DND-41 (cell line): ENCODE results near the gene RBM25.

Source experiments
- CTCF ChIP-seq: IDR thresholded peaks from 2 replicates; pipeline ENCODE4 v1.5.1; 2012; ENCODE audit warnings: borderline replicate concordance, low read length, moderate library complexity, mild to moderate bottlenecking; ENCODE audit not compliant: poor library complexity, severe bottlenecking; ENCODE audit errors: extremely low read depth
- EZH2 ChIP-seq: IDR thresholded peaks from 3 replicates; pipeline ENCODE4 v1.6.1; 2012; ENCODE audit warnings: borderline replicate concordance, low read depth, mild to moderate bottlenecking, moderate library complexity, low read length, inconsistent platforms; ENCODE audit not compliant: severe bottlenecking

- TF ChIP-seq CTCF (no peak), EZH2 (no peak)
These were observed 67.4 kb downstream of the RBM25 start for GRCh38 chr14:73125746-73126145.
